ENCODE results near the gene DEUP1. TPM values are rescaled to one million over a fixed set of nuclear protein-coding genes. Genes with fewer than 3 reads are reported as not detected.

Gene DEUP1
- total RNA-seq (under 0.01 TPM in 1 of 2 replicates, not detected in the other), polyA plus RNA-seq (not detected in 2 replicates), polyA minus RNA-seq (ENCODE audit: low replicate concordance) (not detected in 2 replicates)
- not detected in 2 replicates for polyA plus RNA-seq (2012)

GRCh38 chr11:93330446-93330984 lies at the start of gene DEUP1:
Gene DEUP1 (plus strand): TSS chr11:93330742. CDS start chr11:93332260, 1,518 bp downstream.
- Histone ChIP-seq H3K4me3 (replicated peaks in 1 of 4; ENCODE audit: control extremely low read depth in 1 of 4, insufficient read depth in 1 of 4, low read depth in 3 of 4, low read length in 4 of 4) (peak within 1 kb of the TSS in 2 of 4 experiments; percentile 30 to 60), H3K9me3 (ENCODE audit: control insufficient read depth, insufficient read depth, low read depth, low read length) (no peaks in the 10 kb centered on the region), H3K9ac (ENCODE audit: insufficient read depth, low read length) (no peak within 1 kb of the TSS), H4K20me1 (ENCODE audit: control insufficient read depth, extremely low read depth, insufficient read depth, low read length) (no peaks in the 10 kb centered on the region), H2AFZ (ENCODE audit: low read length) (peak within 1 kb of the TSS; percentile 35), H3K4me1 (ENCODE audit: control insufficient read depth, extremely low read depth, insufficient read depth, low read length) (no peaks in the 10 kb centered on the region), H3K36me3 (ENCODE audit: control insufficient read depth, insufficient read depth, low read length) (no peaks in the 10 kb centered on the region), H3K27me3 (ENCODE audit: control insufficient read depth, insufficient read depth, low read length) (peaks cover 8% of the 10 kb centered on the region), H3K79me2 (ENCODE audit: control insufficient read depth, insufficient read depth, low read length) (no peaks in the 10 kb centered on the region), H3K27ac (ENCODE audit: insufficient read depth, low read length) (no peak within 1 kb of the TSS), H3K4me2 (ENCODE audit: extremely low read depth, insufficient read depth, low read length) (peak within 1 kb of the TSS; percentile 35)
- peak; percentile 17 to 28 for DNase-seq (ENCODE audit: low read depth in 2 of 2)
- TF ChIP-seq EZH2 (IDR thresholded peaks at IDR 0.05; ENCODE audit: low read length, missing control alignments) (no peak), CTCF (conservative IDR thresholded peaks at IDR 0.05 in 1 of 2, IDR thresholded peaks at IDR 0.05 in 1 of 2; ENCODE audit: low read depth in 1 of 2, low read length in 2 of 2) (no peak)

GRCh38 chr11:93285430-93285829 lies 45.1 kb upstream of the DEUP1 start:
- DNase-seq (ENCODE audit: low read depth in 2 of 2), result no peak
- no peaks in the 10 kb centered on the region for H3K27me3 ChIP-seq (ENCODE audit: control insufficient read depth, insufficient read depth, low read length)

GRCh38 chr11:93287434-93287833 lies 43.1 kb upstream of the DEUP1 start:
- no peaks in the 10 kb centered on the region for H3K27me3 ChIP-seq (ENCODE audit: control insufficient read depth, insufficient read depth, low read length)
- DNase-seq (ENCODE audit: low read depth in 2 of 2), result no peak
- H3K27ac ChIP-seq (ENCODE audit: insufficient read depth, low read length), result no peak overlapping the region
- no peak overlapping the region for H3K9ac ChIP-seq (ENCODE audit: insufficient read depth, low read length)
- H4K20me1 ChIP-seq (ENCODE audit: control insufficient read depth, extremely low read depth, insufficient read depth, low read length), result no peaks in the 10 kb centered on the region
- no peaks in the 10 kb centered on the region for H3K4me1 ChIP-seq (ENCODE audit: control insufficient read depth, extremely low read depth, insufficient read depth, low read length)
- no peak for TF ChIP-seq CTCF (conservative IDR thresholded peaks at IDR 0.05 in 1 of 2, IDR thresholded peaks at IDR 0.05 in 1 of 2; ENCODE audit: low read depth in 1 of 2, low read length in 2 of 2)
- no peak for TF ChIP-seq EZH2 (IDR thresholded peaks at IDR 0.05; ENCODE audit: low read length, missing control alignments)
- no peaks in the 10 kb centered on the region for H3K9me3 ChIP-seq (ENCODE audit: control insufficient read depth, insufficient read depth, low read depth, low read length)
- no peak overlapping the region for H3K4me2 ChIP-seq (ENCODE audit: extremely low read depth, insufficient read depth, low read length)
- H3K4me3 ChIP-seq (replicated peaks in 1 of 4; ENCODE audit: control extremely low read depth in 1 of 4, insufficient read depth in 1 of 4, low read depth in 3 of 4, low read length in 4 of 4), result no peak overlapping the region
- no peaks in the 10 kb centered on the region for H3K79me2 ChIP-seq (ENCODE audit: control insufficient read depth, insufficient read depth, low read length)
- no peaks in the 10 kb centered on the region for H3K36me3 ChIP-seq (ENCODE audit: control insufficient read depth, insufficient read depth, low read length)
- H2AFZ ChIP-seq (ENCODE audit: low read length), result no peak overlapping the region

More at GRCh38 chr11:93285430-93285829, 45.1 kb upstream of the DEUP1 start:
- Histone ChIP-seq H2AFZ (ENCODE audit: low read length) (no peak overlapping the region), H3K4me2 (ENCODE audit: extremely low read depth, insufficient read depth, low read length) (no peak overlapping the region), H3K4me3 (replicated peaks in 1 of 4; ENCODE audit: control extremely low read depth in 1 of 4, insufficient read depth in 1 of 4, low read depth in 3 of 4, low read length in 4 of 4) (no peak overlapping the region), H4K20me1 (ENCODE audit: control insufficient read depth, extremely low read depth, insufficient read depth, low read length) (no peaks in the 10 kb centered on the region), H3K9me3 (ENCODE audit: control insufficient read depth, insufficient read depth, low read depth, low read length) (no peaks in the 10 kb centered on the region), H3K79me2 (ENCODE audit: control insufficient read depth, insufficient read depth, low read length) (no peaks in the 10 kb centered on the region), H3K36me3 (ENCODE audit: control insufficient read depth, insufficient read depth, low read length) (no peaks in the 10 kb centered on the region), H3K4me1 (ENCODE audit: control insufficient read depth, extremely low read depth, insufficient read depth, low read length) (no peaks in the 10 kb centered on the region), H3K27ac (ENCODE audit: insufficient read depth, low read length) (no peak overlapping the region), H3K9ac (ENCODE audit: insufficient read depth, low read length) (no peak overlapping the region)
- TF ChIP-seq EZH2 (IDR thresholded peaks at IDR 0.05; ENCODE audit: low read length, missing control alignments), result no peak
- no peak for TF ChIP-seq CTCF (conservative IDR thresholded peaks at IDR 0.05 in 1 of 2, IDR thresholded peaks at IDR 0.05 in 1 of 2; ENCODE audit: low read depth in 1 of 2, low read length in 2 of 2)
